ENCODE measurements around the gene TMEM255B. TPM values are rescaled to one million over a fixed set of nuclear protein-coding genes. Genes with fewer than 3 reads are reported as not detected.

Gene TMEM255B
- total RNA-seq, 1 experiment from 2014 or later, result 2.8 TPM

- H3K27me3 ChIP-seq (ENCODE audit: insufficient read depth, low read length), result no peaks in the 10 kb centered on the region
Measured at GRCh38 chr13:113768018-113768905, 9.2 kb downstream of the TMEM255B start.

More at GRCh38 chr13:113768018-113768905, 9.2 kb downstream of the TMEM255B start:
- no peak overlapping the region for H3K4me2 ChIP-seq (ENCODE audit: insufficient read depth, insufficient read length, low read length)
- H3K14ac ChIP-seq (ENCODE audit: insufficient read depth, low read length), result no peak overlapping the region
- WGBS (ENCODE audit: extremely low coverage, insufficient read length, low lambda C conversion rate), result no CpG with 5 or more reads among the region's 28 CpGs
- H4K8ac ChIP-seq (replicated peaks; ENCODE audit: insufficient read length, low read depth, low read length), result no peak overlapping the region
- peaks cover 7 to 19% of the 10 kb centered on the region in 2 experiments for H3K4me1 Mint-ChIP-seq
- H3K4me3 Mint-ChIP-seq, result no peak overlapping the region
- no peak overlapping the region for H4K91ac ChIP-seq (ENCODE audit: insufficient read length, low read depth, low read length)
- H2BK5ac ChIP-seq (ENCODE audit: insufficient read length, low read length), result no peak overlapping the region
- H3K56ac ChIP-seq (ENCODE audit: insufficient read length, low read depth, low read length), result no peak overlapping the region
- no peaks in the 10 kb centered on the region for H4K20me1 ChIP-seq (ENCODE audit: control insufficient read depth, insufficient read depth, insufficient read length)
- no peaks in the 10 kb centered on the region for H3K23me2 ChIP-seq (ENCODE audit: insufficient read length, low read depth, low read length, poor library complexity, severe bottlenecking)
- H3K36me3 Mint-ChIP-seq (ENCODE audit: insufficient read depth in 1 of 3, low read depth in 3 of 3), result no peaks in the 10 kb centered on the region; a peak in 2 of 7 replicates
- peak overlapping the region in 1 of 3 experiments; percentile 48; a peak in 1 of 7 replicates for H3K27ac Mint-ChIP-seq
- peaks cover 7% of the 10 kb centered on the region for H3K27me3 Mint-ChIP-seq (ENCODE audit: low read depth)
- no peak overlapping the region for H2BK120ac ChIP-seq (ENCODE audit: low read depth, low read length, poor library complexity, severe bottlenecking)
- H3T11ph ChIP-seq (ENCODE audit: low read length), result no peak overlapping the region
- H3K9me3 Mint-ChIP-seq, result peaks cover 0 to 4% of the 10 kb centered on the region in 2 experiments; a peak in 2 of 5 replicates
- no peak overlapping the region for H2AK5ac ChIP-seq (ENCODE audit: insufficient read length, low read length)
- H2BK20ac ChIP-seq (ENCODE audit: low read depth, low read length, poor library complexity, severe bottlenecking), result no peak overlapping the region
- H3K23ac ChIP-seq (ENCODE audit: insufficient read length, low read depth, low read length), result no peak overlapping the region
- no peaks in the 10 kb centered on the region for H3K9me3 ChIP-seq (ENCODE audit: control insufficient read depth, low read depth, low read length)
- DNase-seq, result no peak
- no peak overlapping the region for H2BK12ac ChIP-seq (ENCODE audit: insufficient read length, low read depth, low read length)
- H3K4me1 ChIP-seq (ENCODE audit: insufficient read depth, low read length), result no peaks in the 10 kb centered on the region
- H3K27ac ChIP-seq (ENCODE audit: insufficient read length, low read depth, low read length), result no peak overlapping the region
- no peak overlapping the region for H2BK15ac ChIP-seq (ENCODE audit: low read depth, low read length)
- H2AFZ ChIP-seq (ENCODE audit: low read length), result no peak overlapping the region
- TF ChIP-seq, protein P1, sequence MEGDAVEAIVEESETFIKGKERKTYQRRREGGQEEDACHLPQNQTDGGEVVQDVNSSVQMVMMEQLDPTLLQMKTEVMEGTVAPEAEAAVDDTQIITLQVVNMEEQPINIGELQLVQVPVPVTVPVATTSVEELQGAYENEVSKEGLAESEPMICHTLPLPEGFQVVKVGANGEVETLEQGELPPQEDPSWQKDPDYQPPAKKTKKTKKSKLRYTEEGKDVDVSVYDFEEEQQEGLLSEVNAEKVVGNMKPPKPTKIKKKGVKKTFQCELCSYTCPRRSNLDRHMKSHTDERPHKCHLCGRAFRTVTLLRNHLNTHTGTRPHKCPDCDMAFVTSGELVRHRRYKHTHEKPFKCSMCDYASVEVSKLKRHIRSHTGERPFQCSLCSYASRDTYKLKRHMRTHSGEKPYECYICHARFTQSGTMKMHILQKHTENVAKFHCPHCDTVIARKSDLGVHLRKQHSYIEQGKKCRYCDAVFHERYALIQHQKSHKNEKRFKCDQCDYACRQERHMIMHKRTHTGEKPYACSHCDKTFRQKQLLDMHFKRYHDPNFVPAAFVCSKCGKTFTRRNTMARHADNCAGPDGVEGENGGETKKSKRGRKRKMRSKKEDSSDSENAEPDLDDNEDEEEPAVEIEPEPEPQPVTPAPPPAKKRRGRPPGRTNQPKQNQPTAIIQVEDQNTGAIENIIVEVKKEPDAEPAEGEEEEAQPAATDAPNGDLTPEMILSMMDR (conservative IDR thresholded peaks at IDR 0.05), result no peak
- H3K18ac ChIP-seq (ENCODE audit: insufficient read length, low read depth, low read length), result no peak overlapping the region
- H3K9ac ChIP-seq (ENCODE audit: extremely low read depth, insufficient read length, low read length), result peak overlapping the region; percentile 13
- no peak overlapping the region for H4K5ac ChIP-seq (ENCODE audit: insufficient read length, low read depth, low read length)
- H3K79me1 ChIP-seq (ENCODE audit: insufficient read depth, low read depth, low read length, poor library complexity, severe bottlenecking), result no peaks in the 10 kb centered on the region
- H3K79me2 ChIP-seq (ENCODE audit: insufficient read depth, low read length), result no peaks in the 10 kb centered on the region
- no peak overlapping the region for H3K4ac ChIP-seq (ENCODE audit: low read depth, low read length)

All from H9 (cell line).